ENCODE measurements around the gene HOXD11.

- no peak for TF ChIP-seq CTCF (IDR thresholded peaks at IDR 0.05; ENCODE audit: extremely low read depth in 1 of 2, insufficient read depth in 1 of 2, low read depth in 1 of 2, low read length in 2 of 2)
- no peak for TF ChIP-seq POLR2A (IDR thresholded peaks at IDR 0.05; ENCODE audit: low read depth, low read length)
- no peak for TF ChIP-seq POLR2AphosphoS5 (IDR thresholded peaks at IDR 0.05; ENCODE audit: insufficient read depth, low read depth, low read length)
- no peak for TF ChIP-seq EZH2 (IDR thresholded peaks at IDR 0.05; ENCODE audit: borderline replicate concordance, low read depth, low read length, severe bottlenecking)
- TF ChIP-seq MAX (IDR thresholded peaks at IDR 0.05; ENCODE audit: insufficient read depth, insufficient read length) = no peak
- no peak for TF ChIP-seq MYC (IDR thresholded peaks at IDR 0.05; ENCODE audit: low read depth, low read length)
- no peak for TF ChIP-seq JUN (IDR thresholded peaks at IDR 0.05; ENCODE audit: borderline replicate concordance, insufficient read depth, insufficient read length, low read depth)
- TF ChIP-seq GATA2 (IDR thresholded peaks at IDR 0.05; ENCODE audit: insufficient read depth, insufficient read length, low read depth, low read length) = no peak
- TF ChIP-seq FOS (IDR thresholded peaks at IDR 0.05; ENCODE audit: borderline replicate concordance, insufficient read depth, low read length) = no peak
Measured at GRCh38 chr2:176087330-176088047, 19.6 kb upstream of the HOXD11 start.

Data from endothelial cell of umbilical vein (primary cell).